Limb (tissue), 2 donors: ENCODE data around the gene ZFP62.

Experiments used
- DNase-seq, 2 donors: peaks; one replicate each; pipeline ENCODE4 v3.0.0-alpha.2; 2016; ENCODE audit errors: extremely low spot score in 2 of 2

The ZFP62 gene

GRCh38 chr5:180810959-180811622, 50.0 kb downstream of the ZFP62 start:
- peak; percentile 49 to 82 for DNase-seq

DNA sequence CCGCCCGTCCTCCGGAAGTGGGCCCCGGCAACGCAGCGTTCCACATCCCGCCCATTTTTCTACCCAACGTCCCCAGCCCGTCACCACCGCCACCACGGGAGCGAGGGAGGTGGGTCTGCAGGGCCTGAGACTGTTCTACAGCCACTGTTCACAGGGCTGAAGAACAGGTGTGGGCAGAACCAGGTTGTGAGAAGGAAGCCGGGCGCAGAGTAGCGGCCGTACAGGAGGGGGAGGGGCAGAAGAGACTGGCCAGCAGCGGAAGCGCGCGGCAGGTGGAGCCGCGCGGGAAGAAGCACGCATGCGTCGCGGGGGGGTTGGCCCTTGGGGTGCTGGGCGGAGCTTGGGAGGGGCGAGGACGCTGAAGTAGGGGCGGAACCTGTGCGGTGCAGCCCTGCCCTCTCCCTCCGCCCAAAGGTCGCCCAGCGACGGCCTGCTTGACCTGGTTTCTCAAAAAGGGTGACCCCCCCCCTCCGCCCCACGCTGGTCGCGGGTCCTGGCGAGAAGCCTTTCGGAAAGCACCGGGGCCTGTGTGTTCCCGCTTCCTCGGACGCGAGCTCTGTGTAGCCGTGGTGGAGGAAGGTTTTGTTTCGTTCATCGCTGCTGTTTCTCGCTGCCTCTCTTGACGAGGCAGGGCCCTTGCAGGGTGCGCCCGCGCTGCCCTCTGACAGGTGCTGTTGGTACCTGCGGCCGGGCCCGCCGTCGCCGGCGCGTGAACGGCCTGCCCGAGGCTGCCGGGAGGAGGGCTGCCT, 50.7 kb downstream of the ZFP62 start:
- peak; percentile 95 to 99 for DNase-seq

- DNase-seq: peak in 1 of 2 donors; percentile 90
Measured at GRCh38 chr5:180809403-180810209, 51.5 kb downstream of the ZFP62 start.

GRCh38 chr5:180808461-180809000, 52.5 kb downstream of the ZFP62 start:
- peak in 1 of 2 donors; percentile 18 for DNase-seq

DNA sequence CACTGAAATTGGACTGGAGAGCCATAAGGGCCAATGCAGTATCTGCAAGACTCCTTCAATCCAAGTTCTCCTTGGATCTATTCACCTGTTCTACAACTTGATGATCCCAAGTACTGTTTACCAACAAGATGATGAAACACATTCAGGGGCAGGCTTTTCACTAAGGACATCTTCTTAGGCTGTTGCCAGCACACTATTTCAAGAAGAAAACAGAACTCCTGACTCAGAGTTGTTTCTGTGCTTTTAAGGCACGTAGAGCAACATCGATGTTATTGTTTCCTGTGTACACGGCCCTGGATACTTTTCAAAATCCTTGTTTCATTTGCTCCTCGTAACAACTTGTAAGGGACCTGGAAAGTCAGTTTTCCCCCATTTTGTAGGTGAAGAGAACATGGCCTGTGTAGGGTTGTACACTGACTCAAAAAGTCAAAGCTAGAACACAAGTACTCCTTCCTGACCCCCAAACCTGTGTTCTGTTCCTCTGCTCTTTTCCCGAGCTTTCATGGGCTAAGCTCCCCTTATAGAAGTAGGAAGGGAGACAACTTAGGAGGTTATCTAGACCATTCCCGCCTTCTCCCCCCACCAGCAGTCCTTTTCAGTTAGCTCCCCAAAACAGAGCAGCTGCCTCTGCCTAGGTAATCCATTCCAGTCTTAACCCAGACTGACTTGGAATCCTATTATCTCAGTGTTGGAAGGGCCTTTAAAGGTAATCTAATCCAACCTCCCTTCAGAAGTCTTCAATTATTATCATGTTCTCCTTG, 53.2 kb downstream of the ZFP62 start:
- peak in 1 of 2 donors; percentile 6 for DNase-seq

DNA sequence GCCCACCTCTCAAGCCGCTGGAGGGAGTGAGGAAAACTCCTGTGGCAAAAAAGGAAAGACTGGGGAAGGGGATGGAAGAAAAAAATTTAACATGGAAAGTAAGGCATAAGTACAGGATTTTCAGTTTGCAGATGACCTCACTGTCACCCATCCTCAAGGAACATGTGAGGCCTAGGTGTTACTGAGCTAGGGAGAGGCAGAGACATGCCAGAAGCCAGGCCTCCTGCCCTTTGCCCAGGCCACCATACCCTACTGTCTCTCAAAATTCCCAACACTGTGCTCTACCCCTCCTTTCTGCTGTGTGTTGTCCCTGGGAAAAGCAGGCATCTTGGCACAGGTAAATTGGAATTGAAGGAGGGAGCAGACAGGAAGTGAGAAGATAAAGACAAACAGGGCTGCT, 54.0 kb downstream of the ZFP62 start:
- DNase-seq: no peak

DNA sequence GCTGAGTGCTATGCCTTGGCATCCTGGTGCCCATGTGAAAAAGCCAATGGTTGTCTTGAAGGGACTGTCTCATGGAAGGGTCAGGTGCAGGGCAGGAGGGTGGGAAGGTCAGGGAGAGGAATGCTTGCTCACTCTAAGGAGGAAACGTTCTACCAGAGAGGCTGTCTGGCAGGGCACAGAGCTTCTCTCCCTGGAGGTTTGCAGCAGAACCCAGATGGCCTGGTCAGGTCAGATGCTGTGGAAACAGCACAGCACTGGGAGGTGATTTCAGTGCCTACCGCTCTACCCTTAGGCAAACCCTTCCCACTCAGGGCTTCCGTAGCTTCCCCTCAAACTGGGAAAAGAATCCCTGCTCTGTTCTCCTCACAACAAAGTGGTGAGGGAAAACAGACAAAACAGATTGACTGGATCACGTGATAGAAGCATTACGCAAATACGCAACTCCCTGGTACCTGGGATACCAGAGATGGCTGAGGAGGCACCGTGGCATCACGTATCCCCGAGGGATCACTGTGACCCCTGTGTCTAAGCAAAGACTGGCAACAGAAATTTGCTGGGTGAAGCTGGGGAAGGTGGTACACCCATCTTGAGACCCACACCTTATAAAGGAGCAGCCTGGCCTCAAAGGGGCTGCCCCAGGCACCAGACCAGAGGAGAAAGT, 54.6 kb downstream of the ZFP62 start:
- peak in 1 of 2 donors; percentile 11 for DNase-seq

DNA sequence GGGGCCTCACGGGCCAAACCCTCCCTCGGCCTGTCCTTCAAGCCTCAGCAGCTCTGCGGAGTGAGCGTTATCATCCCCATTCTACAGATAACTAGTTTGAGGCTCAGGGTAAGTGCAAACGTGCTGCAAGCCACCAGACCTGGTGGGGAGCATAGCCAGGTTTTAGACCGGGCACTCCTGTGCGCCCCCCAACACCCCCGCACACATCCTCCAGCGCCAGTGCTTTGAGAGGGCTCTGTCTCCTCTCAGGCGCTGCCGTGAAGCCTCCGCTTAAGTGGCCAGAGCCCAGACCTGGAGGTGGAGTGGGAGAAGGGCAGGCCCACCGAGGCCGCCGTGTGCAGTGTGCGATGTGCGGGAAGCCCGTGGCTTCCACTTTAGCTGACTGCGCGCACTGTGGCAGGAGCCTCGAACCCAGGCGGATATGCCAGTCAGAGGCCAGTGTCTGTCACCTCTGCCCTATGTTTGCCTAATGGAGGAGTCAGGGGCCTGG, 56.9 kb downstream of the ZFP62 start:
- DNase-seq: no peak

- peak in 1 of 2 donors; percentile 40 for DNase-seq
Measured at GRCh38 chr5:180803181-180804128, 57.6 kb downstream of the ZFP62 start.

- peak; percentile 80 to 88 for DNase-seq
Measured at GRCh38 chr5:180802325-180803180, 58.5 kb downstream of the ZFP62 start, which contains the start of gene MGAT1. MGAT1 (minus strand) TSS chr5:180802806; CDS start chr5:180792971, 9,835 bp downstream.

GRCh38 chr5:180801596-180802324, 59.3 kb downstream of the ZFP62 start:
- DNase-seq: no peak

- DNase-seq: no peak
Measured at GRCh38 chr5:180799902-180800801, 60.9 kb downstream of the ZFP62 start.

DNA sequence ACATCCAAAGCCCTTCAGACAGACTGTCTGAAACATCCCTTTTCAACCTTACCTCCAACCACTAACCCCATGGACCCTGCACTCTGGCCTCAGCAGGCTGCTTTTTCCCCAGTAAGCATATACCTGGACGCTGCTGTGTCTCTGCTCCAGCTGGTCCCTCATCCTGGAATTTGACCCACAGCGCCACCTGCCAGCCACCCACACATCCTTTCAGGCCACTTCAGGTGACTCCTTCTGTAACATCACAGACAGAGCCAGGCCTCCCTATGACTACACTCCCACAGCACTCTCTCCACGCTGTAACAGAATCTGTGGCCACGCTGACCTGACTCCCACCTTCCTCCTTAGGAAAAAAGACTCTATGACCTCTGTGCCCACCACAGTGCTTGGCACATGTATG, 61.9 kb downstream of the ZFP62 start:
- DNase-seq: no peak

GRCh38 chr5:180798193-180798592, 62.9 kb downstream of the ZFP62 start:
- no peak for DNase-seq
